Measurements from ENCODE around the gene GABRG3.

- TF ChIP-seq, protein P1, sequence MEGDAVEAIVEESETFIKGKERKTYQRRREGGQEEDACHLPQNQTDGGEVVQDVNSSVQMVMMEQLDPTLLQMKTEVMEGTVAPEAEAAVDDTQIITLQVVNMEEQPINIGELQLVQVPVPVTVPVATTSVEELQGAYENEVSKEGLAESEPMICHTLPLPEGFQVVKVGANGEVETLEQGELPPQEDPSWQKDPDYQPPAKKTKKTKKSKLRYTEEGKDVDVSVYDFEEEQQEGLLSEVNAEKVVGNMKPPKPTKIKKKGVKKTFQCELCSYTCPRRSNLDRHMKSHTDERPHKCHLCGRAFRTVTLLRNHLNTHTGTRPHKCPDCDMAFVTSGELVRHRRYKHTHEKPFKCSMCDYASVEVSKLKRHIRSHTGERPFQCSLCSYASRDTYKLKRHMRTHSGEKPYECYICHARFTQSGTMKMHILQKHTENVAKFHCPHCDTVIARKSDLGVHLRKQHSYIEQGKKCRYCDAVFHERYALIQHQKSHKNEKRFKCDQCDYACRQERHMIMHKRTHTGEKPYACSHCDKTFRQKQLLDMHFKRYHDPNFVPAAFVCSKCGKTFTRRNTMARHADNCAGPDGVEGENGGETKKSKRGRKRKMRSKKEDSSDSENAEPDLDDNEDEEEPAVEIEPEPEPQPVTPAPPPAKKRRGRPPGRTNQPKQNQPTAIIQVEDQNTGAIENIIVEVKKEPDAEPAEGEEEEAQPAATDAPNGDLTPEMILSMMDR (IDR thresholded peaks at IDR 0.05), result no peak
- TF ChIP-seq POLR2A (IDR thresholded peaks at IDR 0.05), result no peak
Observed at GRCh38 chr15:27028858-27029477, 58.0 kb downstream of the GABRG3 start.

All from heart left ventricle (tissue), 13 donors.